B cell (primary cell): ENCODE results near the gene UFSP1. TPM values are rescaled to one million over a fixed set of nuclear protein-coding genes. Genes with fewer than 3 reads are reported as not detected.

Source experiments
- ATAC-seq: fragments of 200-7000 bp; cut with Tn5 transposase; one replicate; pipeline ENCODE4 v1.10.0; 2021; ENCODE audit warnings: low read depth, mild to moderate bottlenecking, moderate number of reproducible peaks, moderate library complexity
- CTCF ChIA-PET: fragments of 350-600 bp; sonication (Branson Sonifier 250); formaldehyde crosslinking; loops from one replicate; lab custom pipeline; 2021; ENCODE audit warnings: antibody characterized with exemption, inconsistent platforms; lab: Charles Lee
- POLR2A ChIA-PET: fragments of 350-600 bp; sonication (Branson Sonifier 250); formaldehyde crosslinking; loops from one replicate; lab custom pipeline; 2021; ENCODE audit warnings: antibody characterized with exemption; lab: Charles Lee
- DNase-seq: peaks from one replicate; pipeline ENCODE4 v3.0.0; 2013
- H2AFZ ChIP-seq: 2 replicates; pipeline ENCODE4 v1.6.1; 2012; ENCODE audit warnings: mild to moderate bottlenecking, low read depth, low read length; ENCODE audit not compliant: insufficient read depth, poor library complexity, severe bottlenecking
- H3K27ac ChIP-seq, 2 donors: 1 replicate in 1 of 2; 2 replicates in 1 of 2; pipeline ENCODE4 v1.5.1; 2012 to 2013; ENCODE audit warnings: low read length in 2 of 2, mild to moderate bottlenecking in 2 of 2, moderate library complexity in 1 of 2
- H3K27me3 ChIP-seq, 4 experiments: fragments of 200-600 bp in 1 of 4; sonication (generic) in 1 of 4; replicated peaks in 1 of 4; 1 replicate in 2 of 4; 2 replicates in 2 of 4; pipeline versions ENCODE4 v1.6.1 to v1.7.0; 2013 to 2016; ENCODE audit warnings: low read length in 3 of 4, mild to moderate bottlenecking in 2 of 4, mixed read lengths in 1 of 4, moderate library complexity in 1 of 4; ENCODE audit not compliant: insufficient read depth in 4 of 4, control insufficient read depth in 3 of 4; ENCODE audit errors: control extremely low read depth in 1 of 4
- H3K36me3 ChIP-seq, 2 experiments: replicated peaks in 1 of 2; 1 replicate in 1 of 2; 2 replicates in 1 of 2; pipeline versions ENCODE4 v1.6.1 to v1.7.1; 2013; ENCODE audit warnings: low read length in 1 of 2; ENCODE audit not compliant: insufficient read depth in 2 of 2, control insufficient read depth in 1 of 2; ENCODE audit errors: control extremely low read depth in 1 of 2, extremely low read depth in 1 of 2
- H3K4me1 ChIP-seq, 2 donors: fragments of 200-600 bp in 1 of 2; sonication (generic) in 1 of 2; 1 replicate in 1 of 2; 2 replicates in 1 of 2; pipeline versions ENCODE4 v1.5.1 to v1.6.1; 2013 to 2017; ENCODE audit warnings: low read length in 2 of 2; ENCODE audit not compliant: control insufficient read depth in 2 of 2, insufficient read depth in 2 of 2
- H3K4me2 ChIP-seq: replicated peaks from 2 replicates; pipeline ENCODE3; 2012; ENCODE audit warnings: mild to moderate bottlenecking, low read depth, low read length; ENCODE audit not compliant: poor library complexity, severe bottlenecking
- H3K4me3 ChIP-seq, 5 experiments: fragments of 200-600 bp in 1 of 5; sonication (generic) in 1 of 5; 1 replicate in 3 of 5; 2 replicates in 2 of 5; pipeline versions ENCODE4 v1.5.1 to v1.7.0; 2011 to 2016; ENCODE audit warnings: low read length in 4 of 5, mild to moderate bottlenecking in 4 of 5, low read depth in 2 of 5, control low read depth in 1 of 5, moderate library complexity in 1 of 5; ENCODE audit not compliant: insufficient read depth in 1 of 5; ENCODE audit errors: control extremely low read depth in 1 of 5, extremely low read depth in 1 of 5
- H3K79me2 ChIP-seq: fragments of 200-600 bp; sonication (generic); one replicate; pipeline ENCODE4 v1.6.0; 2016; ENCODE audit warnings: low read length; ENCODE audit not compliant: control insufficient read depth, insufficient read depth
- H3K9ac ChIP-seq: fragments of 200-600 bp; sonication (generic); 2 replicates; pipeline ENCODE4 v1.6.1; 2017; ENCODE audit warnings: mild to moderate bottlenecking, low read length, moderate library complexity
- H3K9me3 ChIP-seq, 3 donors: one replicate each; pipeline versions ENCODE4 v1.6.1 to v1.7.1; 2013; ENCODE audit warnings: low read length in 2 of 3; ENCODE audit not compliant: control insufficient read depth in 2 of 3, insufficient read depth in 1 of 3; ENCODE audit errors: control extremely low read depth in 1 of 3
- H4K20me1 ChIP-seq: 2 replicates; pipeline ENCODE4 v1.6.0; 2012; ENCODE audit warnings: mild to moderate bottlenecking, low read length; ENCODE audit not compliant: insufficient read depth, control insufficient read depth, poor library complexity, severe bottlenecking
- H3K27ac Mint-ChIP-seq: one replicate; pipeline ENCODE4 v1.8.0; 2021; ENCODE audit warnings: mixed read lengths
- H3K27me3 Mint-ChIP-seq: one replicate; pipeline ENCODE4 v1.8.0; 2021; ENCODE audit warnings: mixed read lengths
- H3K4me1 Mint-ChIP-seq: one replicate; pipeline ENCODE4 v1.8.0; 2021; ENCODE audit warnings: mixed read lengths
- H3K4me3 Mint-ChIP-seq: one replicate; pipeline ENCODE4 v1.8.0; 2021; ENCODE audit warnings: mixed read lengths
- H3K9me3 Mint-ChIP-seq: one replicate; pipeline ENCODE4 v1.8.0; 2022; ENCODE audit warnings: mixed read lengths; ENCODE audit not compliant: insufficient read depth
- CTCF ChIP-seq: fragments of 200-600 bp; IDR thresholded peaks from one replicate; pipeline ENCODE4 v1.8.0; 2022; ENCODE audit warnings: antibody characterized with exemption, mild to moderate bottlenecking
- EZH2 ChIP-seq: IDR thresholded peaks from 2 replicates; pipeline ENCODE4 v1.6.1; 2012; ENCODE audit warnings: borderline replicate concordance, low read depth, mild to moderate bottlenecking, moderate library complexity, low read length; ENCODE audit not compliant: insufficient read depth, poor library complexity, severe bottlenecking
- WGBS: methylation state at CpG from one replicate; pipeline ENCODE4 v1.1.5; 2013; ENCODE audit warnings: missing lambda C conversion rate; ENCODE audit not compliant: insufficient coverage; 5-methylcytosine and 5-hydroxymethylcytosine counted together
- intact Hi-C: fragments of 100-400 bp; cut with micrococcal nuclease; formaldehyde crosslinking; loops from one replicate; pipeline ENCODE4 v1.10.0; 2022
- polyA plus RNA-seq: library from polyadenylated mRNA; depleted of rRNA; stranded (reverse); fragments of >200 nt; gene quantifications from 2 replicates; pipeline ENCODE4 v1.2.3, GENCODE V29; 2012
- small RNA-seq: library from RNA; depleted of rRNA; stranded (forward); fragments of <200 nt; gene quantifications from one replicate; pipeline ENCODE3, GENCODE V24; 2012; ENCODE audit warnings: low replicate concordance, low read depth; ENCODE audit not compliant: insufficient read length
- total RNA-seq, 2 donors: library from RNA; stranded (reverse); fragments of 120-200 nt in 1 of 2; gene quantifications; 1 replicate in 1 of 2; 2 replicates in 1 of 2; pipeline versions ENCODE4 v1.2.3 to v1.2.4, GENCODE V29; 2013 to 2022

Gene UFSP1
- total and polyA plus RNA-seq, 2 donors (not counting 1 experiment from before 2014, with no cell fraction given), result 3.6 to 4.3 TPM

DNA sequence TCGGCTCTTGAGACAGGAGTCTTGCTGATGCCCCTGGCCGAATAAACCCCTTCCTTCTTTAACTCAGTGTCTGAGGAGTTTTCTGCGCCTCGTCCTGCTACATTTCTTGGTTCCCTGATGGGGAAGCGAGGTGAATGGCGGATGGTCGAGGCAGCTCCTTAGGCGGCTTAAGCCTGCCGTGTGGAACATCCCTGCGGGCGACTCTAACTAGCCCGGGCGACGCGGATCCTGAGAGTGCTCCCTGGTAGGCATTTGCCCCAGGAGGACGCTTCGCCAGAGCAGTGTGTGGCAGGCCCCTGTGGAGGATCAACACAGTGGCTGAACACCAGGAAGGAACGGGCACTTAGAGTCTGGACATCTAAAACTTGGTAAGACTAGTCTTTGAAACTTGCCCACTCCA, 50.2 kb downstream of the UFSP1 start:
- Histone ChIP-seq H3K4me3 (no peak overlapping the region), H3K36me3 (no peaks in the 10 kb centered on the region), H4K20me1 (no peaks in the 10 kb centered on the region), H3K9me3 (no peaks in the 10 kb centered on the region), H3K4me1 (peaks cover 3 to 17% of the 10 kb centered on the region in 2 donors), H2AFZ (no peak overlapping the region), H3K27me3 (no peaks in the 10 kb centered on the region), H3K27ac (no peak overlapping the region), H3K9ac (no peak overlapping the region), H3K79me2 (no peaks in the 10 kb centered on the region), H3K4me2 (no peak overlapping the region)
- Mint-ChIP-seq H3K9me3 (no peaks in the 10 kb centered on the region), H3K4me3 (no peak overlapping the region), H3K27me3 (no peaks in the 10 kb centered on the region), H3K27ac (no peak overlapping the region), H3K4me1 (peaks cover 14% of the 10 kb centered on the region)
- TF ChIP-seq EZH2 (no peak), CTCF (no peak)
- 99% methylated on average over 16 of the region's 18 CpGs for WGBS
- CTCF ChIA-PET, result interaction anchor here (0.6 kb wide), 1 partner anchor 13 kb away, joined by 3 read pairs; the partner anchor contains the start of gene SLC12A9
- ATAC-seq (no peak), DNase-seq (no peak)
- intact Hi-C loops, result no loop called here
- POLR2A ChIA-PET, result no interaction called here

Small RNA genes within 50 kb of the gene (small RNA-seq; reads per million reads assigned to genes)
- gene RN7SL549P (not detected), gene RPS29P15 (not detected)

Other genes with a start within 250 kb of the UFSP1 start
- 8.3 and 10.0 TPM in 2 replicates for gene TFR2, start 248.2 kb downstream of the UFSP1 start, total RNA-seq
- 4.2 and 5.9 TPM in 2 replicates for gene TFR2, start 248.2 kb downstream of the UFSP1 start, polyA plus RNA-seq
- gene ACTL6B, start 233.3 kb downstream of the UFSP1 start, total RNA-seq, result not detected in 2 replicates
- not detected in 2 replicates for gene ACTL6B, start 233.3 kb downstream of the UFSP1 start, polyA plus RNA-seq
- 127 TPM in 2 replicates for gene GNB2, start 216.0 kb downstream of the UFSP1 start, total RNA-seq
- gene GNB2, start 216.0 kb downstream of the UFSP1 start, polyA plus RNA-seq, result 211 and 221 TPM in 2 replicates
- gene GIGYF1, start 195.5 kb downstream of the UFSP1 start, total RNA-seq, result 134 and 140 TPM in 2 replicates
- gene GIGYF1, start 195.5 kb downstream of the UFSP1 start, polyA plus RNA-seq, result 45.9 and 47.1 TPM in 2 replicates
- gene POP7, start 183.6 kb downstream of the UFSP1 start, total RNA-seq, result 13.0 and 14.4 TPM in 2 replicates
- gene POP7, start 183.6 kb downstream of the UFSP1 start, polyA plus RNA-seq, result 8.8 and 15.2 TPM in 2 replicates
- not detected in 2 replicates for gene EPO, start 169.2 kb downstream of the UFSP1 start, total RNA-seq
- gene EPO, start 169.2 kb downstream of the UFSP1 start, polyA plus RNA-seq, result 0.10 TPM in 1 of 2 replicates, not detected in the other
- not detected in 2 replicates for gene ZAN, start 156.1 kb downstream of the UFSP1 start, total RNA-seq
- not detected in 2 replicates for gene ZAN, start 156.1 kb downstream of the UFSP1 start, polyA plus RNA-seq
- 3.3 and 3.9 TPM in 2 replicates for gene EPHB4, start 62.2 kb downstream of the UFSP1 start, total RNA-seq
- gene EPHB4, start 62.2 kb downstream of the UFSP1 start, polyA plus RNA-seq, result 12.0 and 15.2 TPM in 2 replicates
- gene SLC12A9, start 37.0 kb downstream of the UFSP1 start, total RNA-seq, result 77.4 and 80.1 TPM in 2 replicates
- gene SLC12A9, start 37.0 kb downstream of the UFSP1 start, polyA plus RNA-seq, result 71.9 and 80.0 TPM in 2 replicates
- gene TRIP6, start 22.3 kb downstream of the UFSP1 start, total RNA-seq, result 13.4 and 13.8 TPM in 2 replicates
- 6.7 and 6.8 TPM in 2 replicates for gene TRIP6, start 22.3 kb downstream of the UFSP1 start, polyA plus RNA-seq
- 209 and 224 TPM in 2 replicates for gene SRRT, start 14.6 kb downstream of the UFSP1 start, total RNA-seq
- 198 TPM in 2 replicates for gene SRRT, start 14.6 kb downstream of the UFSP1 start, polyA plus RNA-seq
- 0.15 and 0.24 TPM in 2 replicates for gene ACHE, start 6.2 kb upstream of the UFSP1 start, total RNA-seq
- gene ACHE, start 6.2 kb upstream of the UFSP1 start, polyA plus RNA-seq, result 0.13 and 0.37 TPM in 2 replicates
- gene MUC3A, start 59.8 kb upstream of the UFSP1 start, total RNA-seq, result not detected in 2 replicates
- gene MUC3A, start 59.8 kb upstream of the UFSP1 start, polyA plus RNA-seq, result not detected in 2 replicates
- gene MUC12, start 79.8 kb upstream of the UFSP1 start, total RNA-seq, result not detected in 2 replicates
- 0.81 TPM in 1 of 2 replicates, not detected in the other for gene MUC12, start 79.8 kb upstream of the UFSP1 start, polyA plus RNA-seq
- gene MUC17, start 130.4 kb upstream of the UFSP1 start, total RNA-seq, result not detected in 2 replicates
- gene MUC17, start 130.4 kb upstream of the UFSP1 start, polyA plus RNA-seq, result not detected in 2 replicates
- gene TRIM56, start 195.8 kb upstream of the UFSP1 start, total RNA-seq, result 76.1 and 85.7 TPM in 2 replicates
- gene TRIM56, start 195.8 kb upstream of the UFSP1 start, polyA plus RNA-seq, result 8.4 and 11.0 TPM in 2 replicates
- gene SERPINE1, start 237.4 kb upstream of the UFSP1 start, total RNA-seq, result 0.07 TPM in 1 of 2 replicates, not detected in the other
- 0.09 TPM in 2 replicates for gene SERPINE1, start 237.4 kb upstream of the UFSP1 start, polyA plus RNA-seq